NCI-H1092 treated with DMSO at 0.1 percent for 48 hours (cell line): ENCODE measurements around the gene PAX7.
"Not testable (repeated sequence)": the region's sequence is repeated elsewhere in the genome, so short reads cannot be mapped to it uniquely, and the experiment has no call there.

Experiments used
- DNase-seq: peaks from one replicate; lab custom pipeline; 2025; lab: John Stamatoyannopoulos, UW

Gene PAX7

DNA sequence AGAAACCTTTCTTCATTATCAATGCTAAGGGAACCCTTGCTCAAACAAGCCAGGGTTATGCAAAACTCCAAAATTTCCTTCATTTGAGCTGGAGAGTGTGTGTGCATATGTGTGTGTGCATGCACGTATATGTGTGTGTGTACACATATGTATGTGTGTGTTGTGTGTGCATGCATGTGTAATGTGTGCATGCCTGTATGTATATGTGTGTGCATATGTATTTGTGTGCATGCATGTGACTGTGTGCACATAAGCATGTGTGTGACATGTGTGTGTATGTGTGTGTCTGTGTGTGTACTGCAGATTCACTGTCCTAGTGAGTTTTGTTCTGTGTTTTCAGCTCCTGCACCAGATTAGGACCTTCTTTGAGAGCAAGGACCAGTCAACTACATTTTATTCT is 28.2 kb downstream of the PAX7 start:
- no peak for DNase-seq

DNA sequence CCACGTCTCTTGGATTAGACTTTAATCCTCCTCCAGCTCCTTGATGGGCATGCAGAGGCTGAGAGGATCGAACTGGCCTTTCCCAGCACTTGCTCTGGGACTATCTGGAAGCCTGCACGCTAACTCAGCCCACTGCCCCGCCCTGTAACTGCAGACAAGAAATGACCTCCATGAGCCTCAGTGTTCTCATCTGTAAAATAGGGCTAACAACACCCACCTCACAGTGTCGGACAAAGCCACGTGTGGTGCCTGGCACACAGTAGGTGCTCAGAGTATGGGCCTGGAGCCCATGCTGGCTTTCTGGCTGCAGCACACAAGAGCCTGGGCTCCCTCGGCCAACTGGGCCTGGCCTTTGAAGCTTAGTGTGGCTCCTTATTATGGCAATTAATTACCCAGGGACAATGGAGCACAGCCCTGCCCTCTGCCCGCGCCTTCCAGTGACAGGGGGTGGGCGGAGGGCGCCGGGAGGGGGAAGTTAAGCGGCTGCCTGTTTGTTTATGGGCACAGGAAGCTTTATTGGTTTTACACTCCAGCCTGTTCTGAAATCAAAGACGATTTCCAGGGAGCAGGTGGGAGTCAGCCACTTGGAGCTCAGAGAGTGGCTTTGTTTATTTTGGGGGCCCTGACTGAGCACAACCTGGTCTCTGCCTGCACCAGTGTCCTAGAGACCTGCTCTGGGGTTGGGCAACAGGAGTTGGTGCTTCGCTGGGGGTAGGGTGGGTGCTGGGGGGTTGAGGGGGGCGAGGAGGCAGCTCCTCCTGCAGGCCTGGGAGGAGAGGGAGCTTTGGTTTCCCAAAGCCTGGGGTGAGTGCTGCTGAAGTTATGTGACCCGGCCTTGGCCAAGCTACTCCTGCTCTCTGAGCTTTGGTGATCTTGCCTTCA is 31.0 kb downstream of the PAX7 start:
- peak; percentile 22 for DNase-seq

DNA sequence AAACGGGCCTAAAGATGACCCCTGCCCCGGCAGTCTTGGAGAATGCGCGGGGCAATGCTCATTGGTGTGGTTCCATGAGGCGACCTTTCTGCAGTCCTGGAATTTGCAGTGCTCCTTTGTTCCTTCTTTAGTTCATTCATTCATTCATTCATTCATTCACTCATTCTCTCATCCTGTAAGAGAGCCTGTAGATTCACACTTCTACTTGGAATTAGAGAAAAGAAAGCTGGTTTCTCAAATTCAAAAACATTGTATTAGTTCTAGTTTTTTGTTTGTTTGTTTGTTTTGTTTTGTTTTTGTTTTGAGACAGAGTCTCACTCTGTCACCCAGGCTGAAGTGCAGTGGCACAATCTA is 31.6 kb downstream of the PAX7 start:
- no peak for DNase-seq

DNA sequence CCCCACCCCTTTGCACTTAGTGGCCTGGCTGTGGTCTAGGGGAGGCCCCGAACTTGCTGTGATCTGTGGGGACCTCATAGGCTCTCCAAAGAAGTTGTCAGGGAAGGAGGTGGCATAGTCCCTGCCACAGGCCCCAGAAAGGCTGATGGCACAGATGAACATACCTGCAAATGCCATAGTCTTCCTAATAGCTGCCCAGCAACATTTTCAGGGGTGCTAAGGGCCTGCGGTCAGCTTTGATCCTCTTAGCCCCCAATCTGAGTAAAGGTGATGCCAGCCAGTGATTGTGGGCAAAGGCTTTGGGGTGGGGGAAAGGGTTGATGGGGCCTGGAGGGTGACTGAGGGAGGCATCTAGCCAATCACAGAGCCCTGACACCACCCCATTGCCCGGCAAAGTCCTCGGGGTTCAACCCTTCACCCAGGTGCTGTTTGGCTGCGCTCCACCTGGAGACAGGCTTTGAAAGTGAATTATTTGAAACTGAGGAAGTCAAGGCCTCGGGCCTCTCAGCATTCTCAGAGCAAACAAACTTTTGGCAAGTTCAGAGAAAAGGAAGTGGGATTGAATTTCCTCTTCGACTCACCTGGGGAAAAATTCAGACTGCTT is 35.8 kb downstream of the PAX7 start:
- no peak for DNase-seq

DNA sequence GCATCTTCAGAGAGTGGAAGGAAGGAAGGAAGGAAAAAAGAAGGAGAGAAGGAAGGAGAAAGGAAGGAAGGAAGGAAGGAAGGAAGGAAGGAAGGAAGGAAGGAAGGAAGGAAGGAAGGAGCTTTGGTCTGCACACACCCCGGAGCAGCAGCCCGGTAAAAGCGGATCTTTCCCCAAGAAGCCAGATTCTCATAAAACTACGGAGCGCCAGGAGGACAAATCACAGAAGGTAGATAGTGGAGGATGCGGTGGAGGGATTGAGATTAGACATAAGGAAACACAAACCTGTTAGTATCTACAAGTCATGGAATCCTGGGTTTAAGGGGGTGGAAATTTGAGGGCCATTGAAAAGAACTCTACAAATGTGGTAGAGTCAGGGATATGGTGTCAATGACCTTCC is 36.7 kb downstream of the PAX7 start:
- DNase-seq: no peak

DNA sequence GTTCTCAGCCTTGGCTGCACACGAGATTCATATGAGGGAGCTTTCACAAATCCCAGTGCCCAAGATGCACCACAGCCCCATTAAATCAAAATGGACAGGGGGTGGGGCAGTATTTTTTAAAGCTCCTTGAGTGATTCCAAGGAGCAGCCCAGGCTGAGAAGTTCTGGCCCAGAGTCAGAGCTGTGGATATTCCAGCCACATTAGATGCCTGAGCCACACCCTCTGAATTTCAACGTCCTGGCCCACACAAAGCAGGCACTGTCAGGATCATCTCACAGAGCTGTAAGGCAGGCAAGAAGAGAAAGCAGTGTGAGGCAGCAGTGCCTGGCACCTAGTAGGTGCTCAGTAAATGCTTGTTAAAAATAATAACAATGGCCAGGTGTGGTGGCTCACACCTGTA is 37.4 kb downstream of the PAX7 start:
- no peak for DNase-seq

DNA sequence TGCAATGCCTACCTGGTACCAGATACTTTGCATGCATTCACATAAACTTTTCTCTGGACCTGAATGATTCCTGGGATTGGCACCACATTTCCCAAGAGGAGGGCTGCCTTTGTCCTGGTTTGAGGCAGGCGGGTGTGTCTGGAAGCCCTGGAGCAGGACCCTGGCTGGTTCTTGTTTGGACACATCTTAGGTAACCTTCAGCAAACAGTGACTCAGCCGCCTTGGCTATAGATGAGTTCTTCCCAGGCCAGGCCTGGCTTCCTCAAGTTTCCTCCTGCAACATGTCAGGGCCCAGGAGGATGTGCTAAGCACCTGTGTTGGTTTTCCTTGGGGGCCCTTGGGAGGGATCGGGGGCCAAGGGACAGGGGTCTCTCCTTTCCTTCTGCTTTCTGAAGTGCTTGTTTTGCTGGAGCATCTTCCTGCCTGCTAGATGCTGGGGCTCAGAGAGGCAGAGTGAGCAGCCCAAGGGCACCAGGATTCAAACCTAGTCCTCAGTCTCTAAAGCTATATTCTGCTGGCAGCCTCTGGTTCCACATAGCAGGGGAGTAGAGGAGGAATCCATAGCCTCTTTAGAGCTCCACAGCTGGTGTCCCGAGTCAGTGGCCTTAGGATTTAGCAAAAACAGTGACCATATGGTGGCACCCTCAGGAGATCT is 38.2 kb downstream of the PAX7 start:
- DNase-seq: no peak

DNA sequence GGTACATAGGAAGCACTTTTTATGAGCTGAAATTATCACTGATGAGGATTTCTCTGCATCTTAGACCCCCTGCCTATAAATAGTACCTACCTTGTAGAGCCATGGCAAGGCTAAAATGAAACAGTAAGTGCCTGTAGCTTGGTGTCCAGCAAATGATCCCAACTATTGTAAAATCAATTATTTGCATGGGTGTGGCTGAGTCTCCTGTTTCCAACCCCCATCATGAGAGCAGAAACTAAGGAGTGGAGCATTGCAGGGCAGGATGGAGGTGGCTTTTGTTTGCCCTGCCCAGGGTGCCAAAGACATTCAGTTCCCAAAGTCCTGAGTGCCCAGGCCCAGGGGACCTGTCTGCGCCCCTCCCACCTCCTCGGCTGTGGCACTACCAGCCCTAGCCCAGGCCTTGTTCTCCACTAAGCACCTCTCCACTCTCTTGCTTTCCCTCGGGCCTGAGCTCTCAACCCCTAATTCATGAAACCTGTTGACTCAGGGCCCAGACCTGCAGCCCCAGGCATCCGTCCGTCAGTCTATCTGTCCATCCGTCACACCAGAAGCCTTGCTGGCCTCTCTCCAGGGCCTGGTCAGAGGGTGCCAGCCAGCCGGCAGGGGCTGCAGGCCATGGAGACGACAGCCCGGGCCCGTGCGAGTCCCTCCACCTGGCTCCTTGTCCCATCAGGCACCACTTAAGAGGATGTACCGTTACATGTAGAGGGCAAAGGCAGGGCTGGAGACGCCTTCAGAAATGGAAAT is 39.6 kb downstream of the PAX7 start:
- no peak for DNase-seq

DNA sequence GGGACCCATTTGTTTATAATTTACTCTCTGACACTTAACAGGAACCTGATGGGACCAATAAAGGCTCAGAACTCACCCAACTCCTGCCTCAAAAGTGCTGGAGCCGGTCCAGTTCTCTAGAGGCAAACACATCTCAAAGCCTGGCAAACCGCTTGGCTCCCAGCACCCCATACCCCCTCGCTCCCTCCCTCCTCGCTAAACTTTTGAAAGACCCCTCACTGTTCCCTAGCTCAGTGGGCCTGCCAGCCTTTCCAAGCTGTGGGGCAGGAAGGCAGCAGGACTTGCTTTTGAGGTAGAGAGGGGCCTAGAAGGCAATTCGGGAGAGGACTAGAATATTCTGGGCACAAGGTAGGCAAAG is 40.2 kb downstream of the PAX7 start:
- DNase-seq: no peak

DNA sequence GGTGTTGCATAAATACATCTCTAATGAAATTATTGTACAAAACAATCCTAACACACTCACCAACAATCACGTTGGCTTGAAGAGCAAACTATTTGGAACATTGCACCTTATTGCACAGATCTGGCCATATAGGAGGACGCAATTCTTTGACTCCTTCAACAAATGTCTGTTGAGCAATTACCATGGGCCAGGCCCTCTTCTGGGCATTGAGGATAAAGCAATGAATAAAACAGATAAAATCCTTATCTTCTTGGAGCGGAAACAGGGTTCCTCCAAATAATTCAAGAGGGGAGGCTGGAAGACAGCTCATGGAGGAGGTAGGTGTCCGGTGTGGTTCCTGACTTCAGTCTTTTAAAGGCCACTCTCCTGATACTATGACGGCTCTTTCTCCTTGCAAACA is 43.3 kb downstream of the PAX7 start:
- DNase-seq: no peak

DNA sequence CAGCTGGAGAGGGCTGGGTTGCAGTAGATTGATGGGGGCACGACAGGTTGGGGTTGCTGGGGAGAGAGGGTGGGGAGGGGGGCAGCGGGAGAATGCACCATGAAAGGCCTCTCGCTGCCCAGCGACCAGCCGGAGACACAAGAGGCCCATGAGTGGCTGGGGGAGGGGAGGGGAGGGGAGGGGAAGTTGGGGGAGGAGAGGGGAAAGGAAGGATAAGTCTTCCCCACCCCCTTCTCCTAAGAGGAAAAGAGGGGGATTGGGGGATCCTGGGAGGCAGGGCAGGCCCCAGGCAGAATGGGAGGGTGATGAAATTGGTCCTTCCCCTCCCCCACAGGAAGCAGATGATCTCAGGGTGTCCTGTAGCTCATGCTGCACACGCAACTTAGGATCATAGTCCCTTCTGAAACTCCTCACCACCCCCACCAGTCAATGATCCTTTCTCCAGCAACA is 45.7 kb downstream of the PAX7 start:
- no peak for DNase-seq

DNA sequence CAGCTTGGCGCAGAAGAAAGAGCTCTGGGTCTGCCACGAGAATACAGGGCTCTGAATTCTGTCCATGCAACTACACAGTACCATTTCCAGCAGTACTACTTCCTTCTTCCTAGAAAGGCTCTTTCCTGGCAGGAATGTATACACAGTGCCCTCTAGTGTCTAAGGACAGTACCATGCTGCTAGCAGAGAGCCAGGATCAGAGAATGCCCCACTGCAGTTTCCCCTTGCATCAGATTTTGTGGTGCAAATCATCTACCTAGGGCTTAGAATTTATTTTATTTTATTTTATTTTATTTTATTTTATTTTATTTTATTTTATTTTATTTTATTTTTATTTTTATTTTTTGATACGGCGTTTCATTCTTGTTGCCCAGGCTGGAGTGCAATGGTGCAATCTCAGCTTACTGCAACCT is 50.8 kb downstream of the PAX7 start:
- peak; percentile 29 for DNase-seq

DNA sequence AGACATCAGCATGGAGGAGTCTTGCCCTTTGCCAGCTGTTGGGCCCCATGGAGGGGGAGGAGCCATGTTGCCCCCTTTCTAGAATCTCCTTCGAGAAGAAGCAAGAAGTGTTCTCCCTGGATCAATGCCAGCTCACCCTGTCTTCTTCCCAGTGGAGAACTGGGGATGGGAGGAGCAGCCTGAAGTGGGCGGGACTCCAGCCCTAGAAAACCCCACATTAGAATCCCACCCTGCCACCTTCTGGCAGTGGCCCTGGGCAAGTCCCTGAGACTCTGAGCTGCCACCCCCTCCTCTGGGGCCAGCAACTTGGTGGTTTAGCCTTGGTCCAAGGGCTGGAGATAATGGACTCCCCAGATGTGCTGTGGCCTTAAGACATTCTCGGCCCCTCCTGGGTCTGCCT is 51.7 kb downstream of the PAX7 start:
- no peak for DNase-seq

DNA sequence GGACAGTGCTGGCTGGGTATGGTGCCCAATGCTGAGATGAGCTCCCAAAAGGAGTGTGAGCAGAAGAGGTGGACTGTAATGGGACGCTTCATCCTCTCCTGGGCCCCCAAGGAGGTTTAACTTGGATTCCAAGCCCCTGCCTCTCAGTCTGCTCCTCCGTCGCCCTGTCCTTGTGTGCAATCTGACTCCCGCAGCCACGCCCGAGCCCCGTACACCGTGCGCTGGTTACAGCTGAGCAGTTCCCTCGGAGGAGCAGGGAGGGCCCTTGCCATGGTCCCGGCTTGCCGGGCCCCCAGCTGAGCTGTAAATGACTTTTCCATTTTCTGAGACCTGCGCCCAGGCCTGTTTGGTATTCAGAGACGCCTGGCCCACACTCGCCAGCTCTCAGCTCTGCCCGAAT is 53.7 kb downstream of the PAX7 start:
- DNase-seq: no peak

DNA sequence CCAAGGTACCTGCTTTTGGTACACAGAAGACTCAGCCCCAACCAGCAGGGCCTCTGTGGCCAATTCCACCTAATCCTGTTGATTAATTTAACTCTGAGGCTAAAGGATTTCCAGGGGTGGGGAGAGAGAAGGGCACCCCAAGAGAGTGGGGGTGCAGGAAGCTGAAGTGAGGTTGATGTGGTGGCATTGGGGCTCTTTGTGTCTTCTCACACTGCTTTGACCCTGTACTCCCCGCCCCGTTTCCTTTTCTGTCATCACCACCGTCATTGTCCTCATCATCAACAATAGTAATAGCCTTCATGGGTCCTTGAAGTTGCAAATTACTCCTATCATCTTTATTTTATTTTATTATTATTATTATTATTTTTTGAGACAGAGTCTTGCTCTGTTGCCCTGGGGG is 55.9 kb downstream of the PAX7 start:
- no peak for DNase-seq

DNA sequence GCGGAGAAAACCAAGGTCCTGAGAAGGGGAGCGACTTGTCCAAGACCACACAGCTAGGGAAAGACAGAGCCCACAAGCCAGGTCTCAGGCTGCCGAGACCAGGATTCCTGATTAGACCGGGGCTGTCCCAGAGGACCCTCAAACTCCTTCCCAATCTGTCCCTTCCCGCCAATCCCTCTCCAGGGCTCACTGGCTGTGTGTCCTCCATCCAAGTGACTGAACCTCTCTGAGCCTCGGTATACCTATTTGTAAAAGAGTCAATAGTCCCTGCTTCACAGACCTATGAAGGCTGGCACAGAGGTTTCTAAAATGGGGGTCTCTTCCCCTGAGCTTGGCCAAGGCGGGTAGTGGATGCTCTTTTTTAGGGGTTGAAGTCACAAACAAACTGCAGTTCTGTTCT is 56.6 kb downstream of the PAX7 start:
- no peak for DNase-seq

DNA sequence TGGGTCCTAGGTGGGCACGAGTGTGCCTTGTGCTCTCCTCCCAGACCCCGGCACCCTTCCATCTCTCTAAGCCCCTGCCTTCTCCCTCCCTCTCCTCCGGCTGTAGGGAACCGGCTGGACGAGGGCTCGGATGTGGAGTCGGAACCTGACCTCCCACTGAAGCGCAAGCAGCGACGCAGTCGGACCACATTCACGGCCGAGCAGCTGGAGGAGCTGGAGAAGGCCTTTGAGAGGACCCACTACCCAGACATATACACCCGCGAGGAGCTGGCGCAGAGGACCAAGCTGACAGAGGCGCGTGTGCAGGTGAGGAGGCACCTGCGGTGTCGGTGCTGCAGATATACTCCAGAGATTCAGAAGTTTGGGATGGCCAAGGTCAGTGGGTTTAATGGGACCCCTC is 61.0 kb downstream of the PAX7 start:
- DNase-seq: no peak

DNA sequence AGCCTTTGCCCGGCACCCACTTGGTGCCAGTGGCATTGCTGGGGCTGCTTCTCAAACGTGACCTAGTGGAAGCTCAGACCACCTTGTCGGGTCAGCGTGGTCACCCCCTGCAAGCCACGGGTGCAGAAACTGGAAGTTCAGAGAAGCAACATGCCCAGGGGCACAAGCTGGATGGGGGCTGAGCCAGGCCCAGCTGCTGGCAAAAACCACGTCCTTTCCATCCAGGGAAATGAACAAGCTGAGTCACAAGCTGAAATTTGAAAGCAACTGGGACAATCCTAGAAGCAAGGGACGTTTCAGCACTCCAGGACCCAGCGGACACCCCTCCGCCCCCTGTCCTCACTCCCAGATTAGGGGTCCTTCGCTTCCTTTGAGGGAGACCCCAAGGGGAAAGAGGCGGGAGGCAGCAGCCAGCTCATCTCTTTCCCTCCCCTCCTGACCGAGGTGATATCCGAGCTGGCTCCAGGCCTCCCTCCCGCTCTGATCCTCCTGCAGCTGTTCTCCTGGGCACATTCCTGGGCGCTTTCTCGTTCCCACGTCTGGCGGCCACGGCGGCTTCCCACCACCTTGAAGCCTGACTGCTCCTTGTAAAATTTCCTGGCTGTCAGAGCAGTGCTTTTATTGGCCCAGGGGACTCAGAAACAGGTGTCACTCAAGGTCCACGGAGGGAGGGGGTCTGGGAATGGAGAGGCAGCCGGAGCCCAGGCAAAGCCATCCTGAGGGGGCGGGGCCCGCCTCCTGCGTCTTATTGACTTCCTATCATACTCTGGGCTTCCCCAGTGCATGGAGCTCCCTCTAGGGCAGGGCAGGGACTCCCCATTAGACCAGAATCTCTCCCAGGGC is 62.8 kb downstream of the PAX7 start:
- DNase-seq: no peak

DNA sequence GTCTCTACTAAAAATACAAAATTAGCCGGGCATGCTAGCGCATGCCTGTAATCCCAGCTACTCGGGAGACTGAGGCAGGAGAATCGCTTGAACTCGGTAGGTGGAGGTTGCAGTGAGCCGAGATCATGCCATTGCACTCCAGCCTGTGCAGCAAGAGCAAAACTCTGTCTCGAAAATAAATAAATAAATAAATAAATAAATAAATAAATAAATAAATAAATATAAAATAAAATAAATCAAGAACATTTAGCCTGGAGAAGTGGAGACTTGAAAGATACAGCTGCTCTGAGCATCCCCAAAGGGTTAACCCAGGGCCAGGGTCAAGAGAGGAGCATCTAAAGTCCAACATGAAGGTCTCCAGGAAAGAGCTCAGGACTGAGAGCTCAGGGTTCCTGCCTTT is 63.6 kb downstream of the PAX7 start:
- not testable (repeated sequence) for DNase-seq

DNA sequence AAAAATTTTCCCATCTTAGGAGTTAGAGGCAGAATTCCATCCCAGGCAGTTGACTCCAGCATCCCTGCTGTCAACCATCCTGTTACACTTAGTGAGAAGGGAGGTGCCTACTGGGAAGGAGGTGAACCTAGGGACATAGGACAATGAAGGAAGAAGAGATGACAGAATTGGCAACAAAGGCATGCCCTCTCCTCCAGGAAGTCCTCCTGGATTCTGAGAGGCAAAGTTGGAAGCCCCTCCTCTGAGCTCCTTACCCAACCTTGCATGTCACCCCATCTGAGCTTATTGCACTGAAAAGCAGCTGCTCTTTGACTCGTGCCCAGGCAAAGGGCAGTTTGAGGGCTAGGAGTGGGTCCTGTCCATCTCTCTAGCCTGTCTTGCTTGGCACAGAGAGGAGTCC is 66.9 kb downstream of the PAX7 start:
- DNase-seq: no peak

DNA sequence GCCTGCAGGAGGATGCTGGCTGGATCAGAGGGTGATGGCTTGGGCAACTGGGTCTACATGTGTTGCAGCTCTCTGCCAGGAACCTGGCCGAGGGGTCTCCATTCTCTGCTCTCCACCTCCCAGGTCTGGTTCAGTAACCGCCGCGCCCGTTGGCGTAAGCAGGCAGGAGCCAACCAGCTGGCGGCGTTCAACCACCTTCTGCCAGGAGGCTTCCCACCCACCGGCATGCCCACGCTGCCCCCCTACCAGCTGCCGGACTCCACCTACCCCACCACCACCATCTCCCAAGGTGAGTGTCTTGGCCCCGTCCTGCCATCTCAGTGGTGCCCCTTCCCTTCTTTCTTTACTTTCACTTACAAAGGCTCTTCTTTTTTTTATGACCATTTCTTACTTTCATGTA is 69.9 kb downstream of the PAX7 start:
- no peak for DNase-seq

DNA sequence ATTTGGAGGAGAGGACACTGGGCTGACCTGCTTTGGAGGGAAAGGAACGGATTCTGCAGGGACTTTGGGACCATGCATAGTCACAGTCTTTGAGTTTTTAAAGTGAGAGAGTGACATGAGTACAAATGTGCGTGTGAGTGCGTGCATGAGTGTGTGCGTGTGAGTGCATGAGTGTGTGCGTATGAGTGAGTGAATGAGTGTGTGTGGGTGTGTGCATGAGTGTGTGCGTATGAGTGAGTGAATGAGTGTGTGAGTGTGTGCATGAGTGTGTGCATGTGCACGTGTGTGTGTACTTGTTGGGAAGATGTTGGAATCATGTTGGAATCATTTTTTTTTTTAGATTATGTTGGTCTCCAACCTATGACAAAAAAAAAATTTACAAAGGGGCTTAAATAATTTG is 70.5 kb downstream of the PAX7 start:
- DNase-seq: no peak
